SU-DHL-6 (cell line): ENCODE measurements around the gene TNFAIP1.

Experiments used
- EZH2phosphoT487 ChIP-seq: fragments of 200-600 bp; sonication (generic), shearing (Covaris generic); conservative IDR thresholded peaks from 2 replicates; pipeline ENCODE4 v1.6.1; 2018; ENCODE audit warnings: mild to moderate bottlenecking, antibody characterized with exemption, low read length, moderate library complexity, mixed read lengths
- TF ChIP-seq, protein P1 (sequence below): fragments of 200-600 bp; sonication (generic); IDR thresholded peaks from one replicate; pipeline ENCODE4 v1.5.1; 2017; ENCODE audit warnings: antibody characterized with exemption, mild to moderate bottlenecking, low read length, moderate library complexity; ENCODE audit not compliant: insufficient read depth, poor library complexity, severe bottlenecking

- TF ChIP-seq, protein P1, sequence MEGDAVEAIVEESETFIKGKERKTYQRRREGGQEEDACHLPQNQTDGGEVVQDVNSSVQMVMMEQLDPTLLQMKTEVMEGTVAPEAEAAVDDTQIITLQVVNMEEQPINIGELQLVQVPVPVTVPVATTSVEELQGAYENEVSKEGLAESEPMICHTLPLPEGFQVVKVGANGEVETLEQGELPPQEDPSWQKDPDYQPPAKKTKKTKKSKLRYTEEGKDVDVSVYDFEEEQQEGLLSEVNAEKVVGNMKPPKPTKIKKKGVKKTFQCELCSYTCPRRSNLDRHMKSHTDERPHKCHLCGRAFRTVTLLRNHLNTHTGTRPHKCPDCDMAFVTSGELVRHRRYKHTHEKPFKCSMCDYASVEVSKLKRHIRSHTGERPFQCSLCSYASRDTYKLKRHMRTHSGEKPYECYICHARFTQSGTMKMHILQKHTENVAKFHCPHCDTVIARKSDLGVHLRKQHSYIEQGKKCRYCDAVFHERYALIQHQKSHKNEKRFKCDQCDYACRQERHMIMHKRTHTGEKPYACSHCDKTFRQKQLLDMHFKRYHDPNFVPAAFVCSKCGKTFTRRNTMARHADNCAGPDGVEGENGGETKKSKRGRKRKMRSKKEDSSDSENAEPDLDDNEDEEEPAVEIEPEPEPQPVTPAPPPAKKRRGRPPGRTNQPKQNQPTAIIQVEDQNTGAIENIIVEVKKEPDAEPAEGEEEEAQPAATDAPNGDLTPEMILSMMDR, result no peak
- no peak for TF ChIP-seq EZH2phosphoT487
Observed at GRCh38 chr17:28394337-28395116, 59.0 kb downstream of the TNFAIP1 start.
